Measurements from ENCODE around the gene MGAT3.

MGAT3 gene

GRCh38 chr22:39414886-39415285 is 41.9 kb upstream of the MGAT3 start:
- H3K27ac ChIP-seq: peak overlapping the region; percentile 50

GRCh38 chr22:39415506-39415905 is 41.3 kb upstream of the MGAT3 start:
- TF ChIP-seq CTCF (conservative IDR thresholded peaks at IDR 0.05): no peak
- no peak for TF ChIP-seq ZFX (IDR thresholded peaks at IDR 0.05)
- peak overlapping the region; percentile 50 for H3K27ac ChIP-seq

More at GRCh38 chr22:39414886-39415285, 41.9 kb upstream of the MGAT3 start:
- TF ChIP-seq ZFX (IDR thresholded peaks at IDR 0.05): no peak
- TF ChIP-seq CTCF (conservative IDR thresholded peaks at IDR 0.05): no peak

GRCh38 chr22:39416319-39416718 is 40.5 kb upstream of the MGAT3 start:
- no peak for TF ChIP-seq ZFX (IDR thresholded peaks at IDR 0.05)
- TF ChIP-seq CTCF (conservative IDR thresholded peaks at IDR 0.05): no peak
- H3K27ac ChIP-seq: no peak overlapping the region

GRCh38 chr22:39417641-39418040 is 39.2 kb upstream of the MGAT3 start:
- no peak for TF ChIP-seq CTCF (conservative IDR thresholded peaks at IDR 0.05)
- TF ChIP-seq ZFX (IDR thresholded peaks at IDR 0.05): no peak
- no peak overlapping the region for H3K27ac ChIP-seq

GRCh38 chr22:39418696-39419095 is 38.1 kb upstream of the MGAT3 start:
- TF ChIP-seq CTCF (conservative IDR thresholded peaks at IDR 0.05) (no peak), ZFX (IDR thresholded peaks at IDR 0.05) (no peak)
- H3K27ac ChIP-seq: no peak overlapping the region

- no peak overlapping the region for H3K27ac ChIP-seq
- TF ChIP-seq CTCF (conservative IDR thresholded peaks at IDR 0.05) (no peak), ZFX (IDR thresholded peaks at IDR 0.05) (no peak)
Measured at GRCh38 chr22:39419096-39419495, 37.7 kb upstream of the MGAT3 start.

- H3K27ac ChIP-seq: no peak overlapping the region
- TF ChIP-seq CTCF (conservative IDR thresholded peaks at IDR 0.05) (no peak), ZFX (IDR thresholded peaks at IDR 0.05) (no peak)
Measured at GRCh38 chr22:39419911-39420310, 36.9 kb upstream of the MGAT3 start.

Measured in C4-2B (cell line).